IMR-90 (cell line): Measurements from ENCODE around the gene ASPG. TPM values are rescaled to one million over a fixed set of nuclear protein-coding genes. Genes with fewer than 3 reads are reported as not detected.

Experiments
- ATAC-seq: fragments of 200-7000 bp; cut with Tn5 transposase; 2 replicates; pipeline ENCODE4 v1.9.1; 2020; ENCODE audit warnings: low read depth, mild to moderate bottlenecking, moderate library complexity
- BruUV-seq: library from RNA; stranded (reverse); fragments of 400-500 nt; replicated peaks from 2 replicates; lab custom pipeline; 2021; lab: Mats Ljungman, UMichigan
- CTCF ChIA-PET: fragments of 300-600 bp; formaldehyde crosslinking; extraction: SDS; loops from one replicate; lab custom pipeline; 2021; ENCODE audit warnings: antibody characterized with exemption; lab: Yijun Ruan, JAX
- POLR2A ChIA-PET: fragments of 300-600 bp; sonication (Branson Sonifier 250); formaldehyde crosslinking; loops from one replicate; lab custom pipeline; 2022; ENCODE audit warnings: antibody characterized with exemption; ENCODE audit not compliant: unreplicated experiment; lab: Charles Lee
- DNase-seq: peaks from one replicate; pipeline ENCODE4 v3.0.0; 2013
- H2AFZ ChIP-seq: replicated peaks from 2 replicates; pipeline ENCODE3; 2013; ENCODE audit warnings: low read length, mild to moderate bottlenecking; ENCODE audit not compliant: poor library complexity
- H2AK5ac ChIP-seq: 2 replicates; pipeline ENCODE4 v1.6.1; 2013; ENCODE audit warnings: low read depth, low read length, inconsistent platforms
- H2AK9ac ChIP-seq: replicated peaks from 2 replicates; pipeline ENCODE3; 2013; ENCODE audit warnings: mild to moderate bottlenecking, low read depth, low read length, moderate library complexity; ENCODE audit not compliant: poor library complexity
- H2BK120ac ChIP-seq: 2 replicates; pipeline ENCODE4 v1.6.1; 2013; ENCODE audit warnings: low read depth, low read length, inconsistent platforms
- H2BK15ac ChIP-seq: 3 replicates; pipeline ENCODE4 v1.6.1; 2013; ENCODE audit warnings: low read depth, low read length, inconsistent platforms
- H2BK20ac ChIP-seq: 2 replicates; pipeline ENCODE4 v1.6.1; 2013; ENCODE audit warnings: low read depth, mild to moderate bottlenecking, inconsistent platforms, low read length, moderate library complexity
- H2BK5ac ChIP-seq: 2 replicates; pipeline ENCODE4 v1.6.1; 2013; ENCODE audit warnings: mild to moderate bottlenecking, low read depth, low read length, inconsistent platforms; ENCODE audit not compliant: poor library complexity, severe bottlenecking
- H3K14ac ChIP-seq: replicated peaks from 2 replicates; pipeline ENCODE4 v1.6.1; 2013; ENCODE audit warnings: low read depth, low read length, inconsistent platforms
- H3K18ac ChIP-seq: 2 replicates; pipeline ENCODE4 v1.6.1; 2013; ENCODE audit warnings: low read depth, low read length, control low read depth
- H3K23ac ChIP-seq: 2 replicates; pipeline ENCODE4 v1.6.1; 2013; ENCODE audit warnings: low read depth, low read length, inconsistent platforms
- H3K27ac ChIP-seq: 2 replicates; pipeline ENCODE4 v1.5.1; 2013; ENCODE audit warnings: mild to moderate bottlenecking, control low read depth, low read length; ENCODE audit not compliant: insufficient read depth
- H3K27me3 ChIP-seq: 2 replicates; pipeline ENCODE4 v1.6.1; 2013; ENCODE audit warnings: low read length; ENCODE audit not compliant: control insufficient read depth, insufficient read depth
- H3K36me3 ChIP-seq: 2 replicates; pipeline ENCODE4 v1.6.1; 2013; ENCODE audit warnings: low read length, mixed read lengths; ENCODE audit not compliant: control insufficient read depth, insufficient read depth
- H3K4ac ChIP-seq: 2 replicates; pipeline ENCODE4 v1.6.1; 2013; ENCODE audit warnings: low read depth, low read length, inconsistent platforms
- H3K4me1 ChIP-seq: 2 replicates; pipeline ENCODE4 v1.6.1; 2013; ENCODE audit warnings: low read length, mixed read lengths; ENCODE audit not compliant: control insufficient read depth, insufficient read depth
- H3K4me2 ChIP-seq: 2 replicates; pipeline ENCODE4 v1.6.1; 2013; ENCODE audit warnings: low read depth, mild to moderate bottlenecking, control low read depth, low read length, moderate library complexity
- H3K4me3 ChIP-seq: 2 replicates; pipeline ENCODE4 v1.5.1; 2013; ENCODE audit warnings: low read depth, mild to moderate bottlenecking, control low read depth, low read length, moderate library complexity; ENCODE audit not compliant: insufficient read depth
- H3K56ac ChIP-seq: 2 replicates; pipeline ENCODE4 v1.6.1; 2013; ENCODE audit warnings: low read length, inconsistent platforms; ENCODE audit not compliant: insufficient read depth; ENCODE audit errors: extremely low read depth
- H3K79me1 ChIP-seq, 2 experiments: 2 replicates each; pipeline ENCODE4 v1.6.1; 2013; ENCODE audit warnings: low read length in 2 of 2, inconsistent platforms in 1 of 2, low read depth in 1 of 2
- H3K9ac ChIP-seq: 2 replicates; pipeline ENCODE4 v1.6.1; 2013; ENCODE audit warnings: low read depth, low read length, control low read depth
- H3K9me1 ChIP-seq: 2 replicates; pipeline ENCODE4 v1.6.1; 2013; ENCODE audit warnings: low read length, inconsistent platforms; ENCODE audit not compliant: insufficient read depth
- H3K9me3 ChIP-seq: 2 replicates; pipeline ENCODE4 v1.6.1; 2013; ENCODE audit warnings: low read length; ENCODE audit not compliant: control insufficient read depth, insufficient read depth
- H4K20me1 ChIP-seq: 2 replicates; pipeline ENCODE4 v1.6.1; 2013; ENCODE audit warnings: low read length, inconsistent platforms; ENCODE audit not compliant: insufficient read depth
- H4K5ac ChIP-seq: 2 replicates; pipeline ENCODE4 v1.6.1; 2013; ENCODE audit warnings: mild to moderate bottlenecking, low read depth, low read length, control low read depth
- H4K8ac ChIP-seq, 2 experiments: 2 replicates each; pipeline ENCODE4 v1.6.1; 2013; ENCODE audit warnings: low read depth in 2 of 2, low read length in 2 of 2, control low read depth in 1 of 2, inconsistent platforms in 1 of 2
- H4K91ac ChIP-seq: 2 replicates; pipeline ENCODE4 v1.6.1; 2013; ENCODE audit warnings: low read depth, low read length, inconsistent platforms; ENCODE audit not compliant: insufficient read depth
- BHLHE40 ChIP-seq: fragments of 150-350 bp; IDR thresholded peaks from 2 replicates; pipeline ENCODE4 v1.6.1; 2016; ENCODE audit warnings: mild to moderate bottlenecking, low read depth, low read length
- CHD1 ChIP-seq: IDR thresholded peaks from 2 replicates; pipeline ENCODE4 v1.6.1; 2012; ENCODE audit warnings: low read depth, low read length, improper control_type of control experiment
- MAFK ChIP-seq: IDR thresholded peaks from 2 replicates; pipeline ENCODE4 v1.6.1; 2012; ENCODE audit warnings: low read depth, low read length, improper control_type of control experiment
- MAZ ChIP-seq: IDR thresholded peaks from 2 replicates; pipeline ENCODE4 v1.6.1; 2012; ENCODE audit warnings: low read depth, mild to moderate bottlenecking, low read length, improper control_type of control experiment, moderate library complexity, borderline replicate concordance
- NFE2L2 ChIP-seq: fragments of 150-350 bp; IDR thresholded peaks from 2 replicates; pipeline ENCODE4 v1.6.1; 2016; ENCODE audit warnings: low read depth, mild to moderate bottlenecking, low read length
- POLR2A ChIP-seq: IDR thresholded peaks from 2 replicates; pipeline ENCODE4 v1.6.1; 2012; ENCODE audit warnings: mild to moderate bottlenecking, low read depth, low read length
- RAD21 ChIP-seq: IDR thresholded peaks from 2 replicates; pipeline ENCODE4 v1.6.1; 2012; ENCODE audit warnings: low read length, improper control_type of control experiment
- RFX5 ChIP-seq: IDR thresholded peaks from 2 replicates; pipeline ENCODE4 v1.8.0; 2012; ENCODE audit warnings: low read depth, mild to moderate bottlenecking, low read length, moderate library complexity
- USF2 ChIP-seq: fragments of 150-350 bp; IDR thresholded peaks from 2 replicates; pipeline ENCODE4 v1.6.1; 2017; ENCODE audit warnings: mild to moderate bottlenecking, antibody characterized with exemption, low read length, low read depth
- WGBS, 2 experiments: methylation state at CpG; one replicate each; pipeline versions ENCODE4 v1.1.5 to v1.1.7; 2013; ENCODE audit warnings: missing lambda C conversion rate in 2 of 2; ENCODE audit not compliant: insufficient read length in 1 of 2; ENCODE audit errors: extremely low coverage in 2 of 2; 5-methylcytosine and 5-hydroxymethylcytosine counted together
- dilution Hi-C: fragments of 300-500 bp; cut with HindIII; formaldehyde crosslinking; loops from one replicate; pipeline ENCODE4 v1.14.3; 2018; ENCODE audit warnings: low sequenced_read_pairs; ENCODE audit not compliant: unreplicated experiment
- in situ Hi-C: fragments of 300-500 bp; cut with MboI; formaldehyde crosslinking; loops from 3 replicates; pipeline ENCODE4 v1.14.3; 2019; ENCODE audit warnings: low sequenced_read_pairs, inconsistent platforms, mixed read lengths
- intact Hi-C: fragments of 100-400 bp; cut with micrococcal nuclease; formaldehyde crosslinking; loops from 2 replicates; pipeline ENCODE4 v1.10.0; 2022
- polyA plus RNA-seq, 3 experiments: library from polyadenylated mRNA; depleted of rRNA; stranded (reverse); fragments of >200 nt; gene quantifications; 2 replicates each; pipeline ENCODE4 v1.2.3, GENCODE V29; 2012; ENCODE audit warnings: low replicate concordance in 1 of 3
- total RNA-seq: library from RNA; depleted of rRNA; stranded (reverse); fragments of >200 nt; gene quantifications from 2 replicates; pipeline ENCODE4 v1.2.3, GENCODE V29; 2012
- TF ChIP-seq, protein P1 (sequence below): conservative IDR thresholded peaks from 2 replicates; pipeline ENCODE4 v1.5.1; 2012; ENCODE audit warnings: mild to moderate bottlenecking, low read depth, low read length, improper control_type of control experiment

ASPG gene
- total and polyA plus RNA-seq, 2 of the 4 experiments (the other 2 are of a cell fraction) = not detected

DNA sequence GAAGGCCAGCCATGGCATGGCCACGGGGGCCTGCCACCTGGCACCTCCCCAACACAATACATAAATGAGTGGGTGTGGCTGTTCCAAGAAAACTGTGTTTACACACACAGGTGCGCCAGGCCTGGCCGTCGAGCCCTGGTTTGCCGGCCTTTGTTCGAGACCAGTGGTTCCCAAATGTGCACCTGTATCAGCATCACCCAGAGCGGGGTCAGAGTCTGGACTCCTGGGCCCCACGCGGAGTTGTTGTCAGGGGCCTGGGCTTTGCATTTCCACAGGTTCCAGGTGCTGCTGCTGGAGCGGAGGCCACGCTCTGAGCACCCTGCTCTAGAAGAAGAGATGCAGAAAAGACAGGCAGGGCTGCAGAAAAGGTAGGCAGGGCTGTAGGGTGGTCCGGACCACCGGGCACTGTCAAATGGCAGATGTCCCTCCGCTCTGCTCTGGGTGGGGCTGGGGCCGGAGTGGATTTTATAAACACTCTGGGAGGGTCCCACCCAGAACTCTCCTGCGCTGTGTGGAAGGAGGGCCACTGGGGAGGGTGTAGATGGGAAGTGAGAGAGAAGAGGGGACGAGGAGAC is 4.2 kb upstream of the ASPG start:
- Histone ChIP-seq H3K4me2 (no peak overlapping the region), H3K9ac (no peak overlapping the region), H3K56ac (no peak overlapping the region), H4K20me1 (no peaks in the 10 kb centered on the region), H3K23ac (no peak overlapping the region), H2BK15ac (no peak overlapping the region), H3K14ac (no peak overlapping the region), H3K4me3 (no peak overlapping the region), H3K27ac (no peak overlapping the region), H3K18ac (no peak overlapping the region), H2BK5ac (no peak overlapping the region), H3K4ac (no peak overlapping the region), H3K27me3 (peaks cover 4% of the 10 kb centered on the region), H3K4me1 (no peaks in the 10 kb centered on the region), H4K91ac (no peak overlapping the region), H2AK5ac (no peak overlapping the region), H2AK9ac (no peak overlapping the region), H4K8ac (no peak overlapping the region), H3K36me3 (no peaks in the 10 kb centered on the region), H2BK120ac (no peak overlapping the region), H2BK20ac (no peak overlapping the region), H3K9me3 (no peaks in the 10 kb centered on the region), H4K5ac (no peak overlapping the region), H3K79me1 (no peaks in the 10 kb centered on the region), H3K9me1 (no peaks in the 10 kb centered on the region), H2AFZ (no peak overlapping the region)
- dilution Hi-C loops = no loop called here
- BruUV-seq = no TSS peak
- ATAC-seq = no peak
- intact Hi-C loops = no loop called here
- WGBS, 2 experiments = 80% methylated on average over 11 of the region's 17 CpGs; no CpG with 5 or more reads in 1 of the 2 experiments
- TF ChIP-seq POLR2A = no peak
- no peak for TF ChIP-seq RFX5
- no peak for TF ChIP-seq MAZ
- TF ChIP-seq CHD1 = no peak
- no peak for TF ChIP-seq USF2
- TF ChIP-seq, protein P1, sequence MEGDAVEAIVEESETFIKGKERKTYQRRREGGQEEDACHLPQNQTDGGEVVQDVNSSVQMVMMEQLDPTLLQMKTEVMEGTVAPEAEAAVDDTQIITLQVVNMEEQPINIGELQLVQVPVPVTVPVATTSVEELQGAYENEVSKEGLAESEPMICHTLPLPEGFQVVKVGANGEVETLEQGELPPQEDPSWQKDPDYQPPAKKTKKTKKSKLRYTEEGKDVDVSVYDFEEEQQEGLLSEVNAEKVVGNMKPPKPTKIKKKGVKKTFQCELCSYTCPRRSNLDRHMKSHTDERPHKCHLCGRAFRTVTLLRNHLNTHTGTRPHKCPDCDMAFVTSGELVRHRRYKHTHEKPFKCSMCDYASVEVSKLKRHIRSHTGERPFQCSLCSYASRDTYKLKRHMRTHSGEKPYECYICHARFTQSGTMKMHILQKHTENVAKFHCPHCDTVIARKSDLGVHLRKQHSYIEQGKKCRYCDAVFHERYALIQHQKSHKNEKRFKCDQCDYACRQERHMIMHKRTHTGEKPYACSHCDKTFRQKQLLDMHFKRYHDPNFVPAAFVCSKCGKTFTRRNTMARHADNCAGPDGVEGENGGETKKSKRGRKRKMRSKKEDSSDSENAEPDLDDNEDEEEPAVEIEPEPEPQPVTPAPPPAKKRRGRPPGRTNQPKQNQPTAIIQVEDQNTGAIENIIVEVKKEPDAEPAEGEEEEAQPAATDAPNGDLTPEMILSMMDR = no peak
- no peak for TF ChIP-seq MAFK
- TF ChIP-seq RAD21 = no peak
- no peak for TF ChIP-seq NFE2L2
- TF ChIP-seq BHLHE40 = no peak
- ChIA-PET POLR2A (no interaction called here), CTCF (no interaction called here)
- DNase-seq = no peak
- in situ Hi-C loops = loop anchor here (25.0 kb wide), 2 partner anchors 481 to 556 kb away; no protein-coding TSS in a partner anchor
